Gastrocnemius medialis (tissue), 4 donors: ENCODE data around the gene EOLA1. TPM values are rescaled to one million over a fixed set of nuclear protein-coding genes. Genes with fewer than 3 reads are reported as not detected.
A peak's percentile ranks its signal among the peaks of the same experiment; 100 is the strongest.
"Not testable (repeated sequence)": the region's sequence is repeated elsewhere in the genome, so short reads cannot be mapped to it uniquely, and the experiment has no call there.

Source experiments
- ATAC-seq, 2 donors: fragments of 150-250 bp; one replicate each; pipeline ENCODE4 v1.9.1; 2016
- DNase-seq, 2 donors: peaks; one replicate each; pipeline ENCODE4 v3.0.0-alpha.2; 2019
- H3K27ac ChIP-seq, 4 donors: fragments of 200-600 bp; sonication (generic); 1 replicate in 1 of 4; 2 replicates in 3 of 4; pipeline ENCODE4 v1.5.1; 2016 to 2018; ENCODE audit warnings: mild to moderate bottlenecking in 2 of 4, moderate library complexity in 1 of 4
- H3K27me3 ChIP-seq, 3 donors: fragments of 200-600 bp; sonication (generic) in 2 of 3; 1 replicate in 1 of 3; 2 replicates in 2 of 3; pipeline versions ENCODE4 v1.5.1 to v1.6.0; 2016 to 2019; ENCODE audit warnings: mild to moderate bottlenecking in 1 of 3, moderate library complexity in 1 of 3
- H3K36me3 ChIP-seq, 2 donors: fragments of 200-600 bp; sonication (generic) in 1 of 2; one replicate each; pipeline ENCODE4 v1.5.1; 2017 to 2018
- H3K4me1 ChIP-seq, 2 donors: fragments of 200-600 bp; sonication (generic) in 1 of 2; one replicate each; pipeline ENCODE4 v1.5.1; 2016 to 2017; ENCODE audit warnings: mild to moderate bottlenecking in 2 of 2
- H3K4me3 ChIP-seq, 4 donors: fragments of 200-600 bp; sonication (generic) in 3 of 4; 1 replicate in 1 of 4; 2 replicates in 3 of 4; pipeline ENCODE4 v1.5.1; 2016 to 2019; ENCODE audit warnings: mild to moderate bottlenecking in 2 of 4
- H3K9me3 ChIP-seq, 3 donors: fragments of 200-600 bp; sonication (generic) in 2 of 3; 1 replicate in 1 of 3; 2 replicates in 2 of 3; pipeline ENCODE4 v1.5.1; 2016 to 2019
- CTCF ChIP-seq, 5 experiments: fragments of 450-650 bp in 3 of 5; fragments of 200-600 bp in 2 of 5; sonication (generic) in 2 of 5; IDR thresholded peaks in 4 of 5; conservative IDR thresholded peaks in 1 of 5; 1 replicate in 4 of 5; 2 replicates in 1 of 5; pipeline ENCODE4 v1.5.1; 2016 to 2019; ENCODE audit warnings: antibody characterized with exemption in 5 of 5, mild to moderate bottlenecking in 3 of 5, moderate library complexity in 3 of 5
- POLR2A ChIP-seq, 2 donors: fragments of 450-650 bp; IDR thresholded peaks; one replicate each; pipeline ENCODE4 v1.6.1; 2017; ENCODE audit warnings: antibody characterized with exemption in 2 of 2, mild to moderate bottlenecking in 2 of 2, moderate library complexity in 2 of 2
- in situ Hi-C, 4 donors: fragments of 200-750 bp; cut with MboI; loops; one replicate each; pipeline versions ENCODE4 v1.15.0 to v1.8.0; 2017; ENCODE audit warnings: low sequenced_read_pairs in 4 of 4
- intact Hi-C: fragments of 100-400 bp; cut with DNase I; formaldehyde crosslinking; loops from one replicate; pipeline ENCODE4 v1.15.1; 2023; ENCODE audit warnings: low total_unique reads
- total RNA-seq, 4 donors: library from RNA; depleted of rRNA; stranded (reverse); fragments of >200 nt; gene quantifications; one replicate each; pipeline versions ENCODE4 v1.1.0 to v1.2.3, GENCODE V29; 2016

The EOLA1 gene
- total RNA-seq, 4 donors from 2014 or later, result 9.3 to 17.5 (median 12.1) TPM

GRCh38 chrX:149521438-149521837 lies 19.4 kb upstream of the EOLA1 start:
- Histone ChIP-seq H3K9me3 (no peaks in the 10 kb centered on the region), H3K27me3 (no peaks in the 10 kb centered on the region), H3K27ac (no peak overlapping the region), H3K4me1 (no peaks in the 10 kb centered on the region), H3K36me3 (no peaks in the 10 kb centered on the region), H3K4me3 (no peak overlapping the region)
- no peak for TF ChIP-seq CTCF (IDR thresholded peaks at IDR 0.05 in 4 of 5, conservative IDR thresholded peaks at IDR 0.05 in 1 of 5)
- no peak for TF ChIP-seq POLR2A (IDR thresholded peaks at IDR 0.05)
- in situ Hi-C loops (loop anchor here in 2 of 4 donors (25.0 kb wide), 2 partner anchors 91 to 1191 kb away; no protein-coding TSS in a partner anchor), intact Hi-C loops (no loop called here)
- ATAC-seq (no peak), DNase-seq (no peak)

GRCh38 chrX:149522916-149523315 lies 17.9 kb upstream of the EOLA1 start:
- H3K4me3 ChIP-seq, result no peak overlapping the region
- no peaks in the 10 kb centered on the region for H3K27me3 ChIP-seq
- in situ Hi-C loops (loop anchor here in 2 of 4 donors (25.0 kb wide), 2 partner anchors 89 to 1189 kb away; no protein-coding TSS in a partner anchor), intact Hi-C loops (no loop called here)
- no peaks in the 10 kb centered on the region for H3K9me3 ChIP-seq
- H3K27ac ChIP-seq, result no peak overlapping the region
- TF ChIP-seq CTCF (IDR thresholded peaks at IDR 0.05 in 4 of 5, conservative IDR thresholded peaks at IDR 0.05 in 1 of 5) (no peak), POLR2A (IDR thresholded peaks at IDR 0.05) (no peak)
- H3K4me1 ChIP-seq, result no peaks in the 10 kb centered on the region
- no peak for DNase-seq
- no peaks in the 10 kb centered on the region for H3K36me3 ChIP-seq
- no peak for ATAC-seq

GRCh38 chrX:149525389-149525788 lies 15.4 kb upstream of the EOLA1 start:
- DNase-seq, intact Hi-C loops, H3K27ac ChIP-seq, H3K4me1 ChIP-seq, H3K27me3 ChIP-seq, in situ Hi-C loops, H3K36me3 ChIP-seq, H3K4me3 ChIP-seq, H3K9me3 ChIP-seq: not testable (repeated sequence)
- ATAC-seq, result peak; percentile 26 to 54

GRCh38 chrX:149525903-149526302 lies 14.9 kb upstream of the EOLA1 start:
- H3K4me1 ChIP-seq, in situ Hi-C loops, H3K9me3 ChIP-seq, H3K27me3 ChIP-seq, H3K4me3 ChIP-seq, intact Hi-C loops, H3K36me3 ChIP-seq, DNase-seq, ATAC-seq, H3K27ac ChIP-seq: not testable (repeated sequence)

- H3K27me3 ChIP-seq, H3K4me1 ChIP-seq, in situ Hi-C loops, H3K4me3 ChIP-seq, H3K36me3 ChIP-seq, H3K9me3 ChIP-seq, H3K27ac ChIP-seq, DNase-seq, intact Hi-C loops: not testable (repeated sequence)
- peak in 1 of 2 donors; percentile 19 for ATAC-seq
Observed at GRCh38 chrX:149526318-149527033, 14.3 kb upstream of the EOLA1 start.

- intact Hi-C loops, result no loop called here
- no peak overlapping the region for H3K27ac ChIP-seq
- H3K4me1 ChIP-seq, result no peaks in the 10 kb centered on the region
- H3K36me3 ChIP-seq, result peaks cover 0 to 6% of the 10 kb centered on the region in 2 donors
- no peak for TF ChIP-seq POLR2A (IDR thresholded peaks at IDR 0.05)
- peak in 3 of 5 experiments; percentile 18 to 43 (median 28) for TF ChIP-seq CTCF (IDR thresholded peaks at IDR 0.05 in 4 of 5, conservative IDR thresholded peaks at IDR 0.05 in 1 of 5)
- DNase-seq, result no peak
- no peak overlapping the region for H3K4me3 ChIP-seq
- no peaks in the 10 kb centered on the region for H3K27me3 ChIP-seq
- no peaks in the 10 kb centered on the region for H3K9me3 ChIP-seq
- peak in 1 of 2 donors; percentile 74 for ATAC-seq
- in situ Hi-C loops, result no loop called here
Observed at GRCh38 chrX:149527705-149528104, 13.1 kb upstream of the EOLA1 start.
